Stimulated activated CD4-positive, alpha-beta T cell treated with anti-CD3 and anti-CD28 coated beads, TNF-alpha, amount 100 ng/mL, for 4 hours (primary cell): ENCODE measurements around the gene ODF4.
A peak's percentile ranks its signal among the peaks of the same experiment; 100 is the strongest.
"Not testable (repeated sequence)": the region's sequence is repeated elsewhere in the genome, so short reads cannot be mapped to it uniquely, and the experiment has no call there.

Experiments
- DNase-seq, 3 experiments: peaks; one replicate each; pipeline ENCODE4 v3.0.0-alpha.2; 2020; ENCODE audit warnings: low read depth in 3 of 3

Gene ODF4

GRCh38 chr17:8368193-8368592 lies 28.6 kb downstream of the ODF4 start:
- DNase-seq, result no peak

GRCh38 chr17:8369944-8370343 lies 30.3 kb downstream of the ODF4 start:
- no peak for DNase-seq

GRCh38 chr17:8371786-8372185 lies 32.1 kb downstream of the ODF4 start:
- no peak for DNase-seq

GRCh38 chr17:8372422-8372821 lies 32.8 kb downstream of the ODF4 start:
- no peak for DNase-seq

GRCh38 chr17:8373856-8374255 lies 34.2 kb downstream of the ODF4 start:
- DNase-seq, result not testable (repeated sequence)

- no peak for DNase-seq
Measured at GRCh38 chr17:8375738-8376259, 36.2 kb downstream of the ODF4 start.

- DNase-seq, result peak; percentile 77 to 87 (median 81)
Measured at GRCh38 chr17:8376271-8377067, 36.8 kb downstream of the ODF4 start, which contains the start of gene KRABD2. Gene KRABD2, minus strand, starts transcription at chr17:8376704.

GRCh38 chr17:8377422-8377821 lies 37.8 kb downstream of the ODF4 start:
- no peak for DNase-seq

GRCh38 chr17:8378117-8378516 lies 38.5 kb downstream of the ODF4 start:
- DNase-seq, result not testable (repeated sequence)

- DNase-seq, result no peak
Measured at GRCh38 chr17:8380049-8380448, 40.4 kb downstream of the ODF4 start.

- DNase-seq, result no peak
Measured at GRCh38 chr17:8382052-8382879, 42.6 kb downstream of the ODF4 start.

- no peak for DNase-seq
Measured at GRCh38 chr17:8382880-8383142, 43.2 kb downstream of the ODF4 start.

GRCh38 chr17:8383143-8383822 lies 43.6 kb downstream of the ODF4 start, which contains the start of gene RPL26:
Gene RPL26, minus strand, starts transcription at chr17:8383193. Its CDS starts 883 bp downstream, at chr17:8382310.
- peak; percentile 87 to 94 (median 91) for DNase-seq

GRCh38 chr17:8384801-8385378 lies 45.2 kb downstream of the ODF4 start:
- DNase-seq, result no peak

- no peak for DNase-seq
Measured at GRCh38 chr17:8386841-8387240, 47.2 kb downstream of the ODF4 start.

GRCh38 chr17:8387914-8388651 lies 48.4 kb downstream of the ODF4 start:
- DNase-seq, result no peak

- no peak for DNase-seq
Measured at GRCh38 chr17:8391711-8392110, 52.1 kb downstream of the ODF4 start.

- DNase-seq, result no peak
Measured at GRCh38 chr17:8392274-8392673, 52.6 kb downstream of the ODF4 start.

GRCh38 chr17:8392674-8393469 lies 53.2 kb downstream of the ODF4 start:
- no peak for DNase-seq
